HepG2 (cell line): ENCODE results near the gene GPR27. TPM values are rescaled to one million over a fixed set of nuclear protein-coding genes. Genes with fewer than 3 reads are reported as not detected.

Source experiments
- ATAC-seq: fragments of 200-7000 bp; cut with Tn5 transposase; 3 replicates; pipeline ENCODE4 v1.9.1; 2020; ENCODE audit warnings: mild to moderate bottlenecking, moderate library complexity
- BruUV-seq: library from RNA; stranded (reverse); fragments of 400-500 nt; replicated peaks from 2 replicates; lab custom pipeline; 2021; lab: Mats Ljungman, UMichigan
- CTCF ChIA-PET: fragments of 300-600 bp; formaldehyde crosslinking; extraction: SDS; loops from one replicate; lab custom pipeline; 2021; ENCODE audit warnings: low total read pairs, inconsistent platforms, low intra/inter-chr PET ratio; lab: Yijun Ruan, JAX
- POLR2A ChIA-PET: fragments of 350-600 bp; sonication (Branson Sonifier 250); formaldehyde crosslinking; loops from one replicate; lab custom pipeline; 2020; ENCODE audit warnings: antibody characterized with exemption, inconsistent platforms; lab: Yijun Ruan, JAX
- DNase-seq: peaks from one replicate; pipeline ENCODE4 v3.0.0-alpha.2; 2015; ENCODE audit warnings: low spot score
- FAIRE-seq: peaks from 3 replicates; lab custom pipeline; 2011; peaks lifted over from hg19 to GRCh38; lab: Jason Lieb, UNC
- H2AFZ ChIP-seq: one replicate; pipeline ENCODE4 v1.6.1; 2011; ENCODE audit warnings: low read length, inconsistent platforms
- H3K27ac ChIP-seq: fragments of 300-600 bp; 3 replicates; pipeline ENCODE4 v1.8.0; 2011; ENCODE audit warnings: mixed run types, mild to moderate bottlenecking, mixed read lengths, low read length, inconsistent platforms; ENCODE audit not compliant: insufficient read depth; ENCODE audit errors: extremely low read length
- H3K27me3 ChIP-seq, 2 experiments: fragments of 200-600 bp in 1 of 2; 2 replicates in 1 of 2; 3 replicates in 1 of 2; pipeline versions ENCODE4 v1.6.0 to v1.8.0; 2011; ENCODE audit warnings: low read length in 2 of 2, mild to moderate bottlenecking in 2 of 2, moderate library complexity in 2 of 2, inconsistent platforms in 1 of 2; ENCODE audit not compliant: insufficient read depth in 2 of 2, control insufficient read depth in 1 of 2
- H3K36me3 ChIP-seq, 2 experiments: fragments of 200-600 bp in 1 of 2; replicated peaks in 1 of 2; 2 replicates in 1 of 2; 3 replicates in 1 of 2; pipeline versions ENCODE4 v1.5.1 to v1.8.0; 2011; ENCODE audit warnings: low read length in 2 of 2, inconsistent platforms in 1 of 2; ENCODE audit not compliant: insufficient read depth in 2 of 2, control insufficient read depth in 1 of 2
- H3K4me1 ChIP-seq: 2 replicates; pipeline ENCODE4 v1.5.1; 2012; ENCODE audit warnings: low read length, inconsistent platforms; ENCODE audit not compliant: insufficient read depth
- H3K4me2 ChIP-seq: 2 replicates; pipeline ENCODE4 v1.6.0; 2011; ENCODE audit warnings: low read depth, low read length, inconsistent platforms
- H3K4me3 ChIP-seq, 3 experiments: fragments of 200-600 bp in 1 of 3; sonication (generic), shearing (Covaris generic) in 1 of 3; replicated peaks in 1 of 3; 2 replicates each; pipeline ENCODE4 v1.5.1; 2011 to 2016; ENCODE audit warnings: low read length in 3 of 3, inconsistent platforms in 2 of 3, low read depth in 2 of 3, mild to moderate bottlenecking in 2 of 3, control low read depth in 1 of 3, mixed read lengths in 1 of 3; ENCODE audit not compliant: insufficient read depth in 1 of 3
- H3K79me2 ChIP-seq: one replicate; pipeline ENCODE4 v1.6.1; 2011; ENCODE audit warnings: low read length, inconsistent platforms; ENCODE audit not compliant: insufficient read depth
- H3K9ac ChIP-seq: 2 replicates; pipeline ENCODE4 v1.6.0; 2011; ENCODE audit warnings: mild to moderate bottlenecking, low read depth, low read length, inconsistent platforms; ENCODE audit not compliant: insufficient read depth
- H3K9me3 ChIP-seq: 2 replicates; pipeline ENCODE4 v1.5.1; 2012; ENCODE audit warnings: mild to moderate bottlenecking, low read length
- H4K20me1 ChIP-seq: 2 replicates; pipeline ENCODE4 v1.6.0; 2011; ENCODE audit warnings: inconsistent platforms, mild to moderate bottlenecking, low read length, moderate library complexity; ENCODE audit not compliant: insufficient read depth
- EED ChIP-seq: sonication (generic); formaldehyde crosslinking; IDR thresholded peaks from 2 replicates; pipeline ENCODE4 v1.5.0; 2020; ENCODE audit warnings: mild to moderate bottlenecking, missing genetic modification reagents
- EZH2 ChIP-seq: conservative IDR thresholded peaks from 2 replicates; pipeline ENCODE4 v1.6.1; 2012; ENCODE audit warnings: mild to moderate bottlenecking, low read depth, low read length, moderate library complexity
- HNRNPLL ChIP-seq: fragments of 200-400 bp; formaldehyde crosslinking; IDR thresholded peaks from 2 replicates; pipeline ENCODE4 v1.6.1; 2017; ENCODE audit warnings: mild to moderate bottlenecking, low read depth, low read length; ENCODE audit not compliant: poor library complexity, severe bottlenecking
- MAZ ChIP-seq, 2 experiments: sonication (generic) in 1 of 2; formaldehyde crosslinking in 1 of 2; IDR thresholded peaks; 2 replicates each; pipeline versions ENCODE4 v1.5.0 to v1.6.1; 2012 to 2020; ENCODE audit warnings: low read depth in 2 of 2, mild to moderate bottlenecking in 2 of 2, borderline replicate concordance in 1 of 2, improper control_type of control experiment in 1 of 2, low read length in 1 of 2, missing genetic modification reagents in 1 of 2, moderate library complexity in 1 of 2
- RXRA ChIP-seq: sonication (generic); formaldehyde crosslinking; IDR thresholded peaks from 2 replicates; pipeline ENCODE4 v1.5.1; 2020; ENCODE audit warnings: missing genetic modification reagents
- SNAI1 ChIP-seq: sonication (generic); formaldehyde crosslinking; IDR thresholded peaks from 2 replicates; pipeline ENCODE4 v1.5.0; 2020; ENCODE audit warnings: mild to moderate bottlenecking, missing genetic modification reagents, borderline replicate concordance
- WGBS: methylation state at CpG from one replicate; pipeline ENCODE4 v1.1.6; 2017; ENCODE audit warnings: low lambda C conversion rate; 5-methylcytosine and 5-hydroxymethylcytosine counted together
- in situ Hi-C: cut with HindIII; loops from 2 replicates; pipeline ENCODE4 v1.10.0; 2017; ENCODE audit warnings: low pct_unique_long_range_greater_than_20kb; ENCODE audit not compliant: extremely low pct_ligation_motif_present
- intact Hi-C: fragments of 100-400 bp; cut with micrococcal nuclease; formaldehyde crosslinking; loops from one replicate; pipeline ENCODE4 v1.10.0; 2022; ENCODE audit not compliant: unreplicated experiment
- polyA plus RNA-seq, 8 experiments: library from polyadenylated mRNA; depleted of rRNA in 3 of 8; stranded (reverse) in 7 of 8; unstranded in 1 of 8; fragments of >200 nt; fragmentation: Illumina TruSeq in 4 of 8; extraction: Trizol in 4 of 8; gene quantifications; 2 replicates each; pipeline versions ENCODE4 v1.2.1 to v1.2.3, GENCODE V29; 2011 to 2016; ENCODE audit warnings: low read depth in 4 of 8, missing spikeins in 1 of 8, mixed read lengths in 1 of 8; ENCODE audit not compliant: insufficient read depth in 1 of 8
- total RNA-seq, 5 experiments: library from RNA; depleted of rRNA; stranded (reverse); fragments of >200 nt; fragmentation: Illumina TruSeq; extraction: Trizol; gene quantifications; 2 replicates each; pipeline ENCODE4 v1.2.3, GENCODE V29; 2016; ENCODE audit warnings: low read depth in 1 of 5
- TF ChIP-seq, protein P1 (sequence below): sonication (generic); formaldehyde crosslinking; IDR thresholded peaks from 2 replicates; pipeline ENCODE4 v1.4.0; 2020; ENCODE audit warnings: missing genetic modification reagents
- TF ChIP-seq, protein P2 (sequence below): sonication (generic); formaldehyde crosslinking; IDR thresholded peaks from 2 replicates; pipeline ENCODE4 v1.4.0; 2020; ENCODE audit warnings: missing genetic modification reagents
- TF ChIP-seq, protein P3 (sequence below): sonication (generic); formaldehyde crosslinking; IDR thresholded peaks from 2 replicates; pipeline ENCODE4 v1.5.1; 2020; ENCODE audit warnings: mild to moderate bottlenecking, missing genetic modification reagents, moderate library complexity
- TF ChIP-seq, protein P4 (sequence below): sonication (generic); formaldehyde crosslinking; IDR thresholded peaks from 2 replicates; pipeline ENCODE4 v1.4.0; 2020; ENCODE audit warnings: mild to moderate bottlenecking, missing genetic modification reagents

Gene GPR27
- total and polyA plus RNA-seq, 2 of the 13 experiments (the other 11 are each of a cell fraction or from before 2014, with no cell fraction given) = not detected

DNA sequence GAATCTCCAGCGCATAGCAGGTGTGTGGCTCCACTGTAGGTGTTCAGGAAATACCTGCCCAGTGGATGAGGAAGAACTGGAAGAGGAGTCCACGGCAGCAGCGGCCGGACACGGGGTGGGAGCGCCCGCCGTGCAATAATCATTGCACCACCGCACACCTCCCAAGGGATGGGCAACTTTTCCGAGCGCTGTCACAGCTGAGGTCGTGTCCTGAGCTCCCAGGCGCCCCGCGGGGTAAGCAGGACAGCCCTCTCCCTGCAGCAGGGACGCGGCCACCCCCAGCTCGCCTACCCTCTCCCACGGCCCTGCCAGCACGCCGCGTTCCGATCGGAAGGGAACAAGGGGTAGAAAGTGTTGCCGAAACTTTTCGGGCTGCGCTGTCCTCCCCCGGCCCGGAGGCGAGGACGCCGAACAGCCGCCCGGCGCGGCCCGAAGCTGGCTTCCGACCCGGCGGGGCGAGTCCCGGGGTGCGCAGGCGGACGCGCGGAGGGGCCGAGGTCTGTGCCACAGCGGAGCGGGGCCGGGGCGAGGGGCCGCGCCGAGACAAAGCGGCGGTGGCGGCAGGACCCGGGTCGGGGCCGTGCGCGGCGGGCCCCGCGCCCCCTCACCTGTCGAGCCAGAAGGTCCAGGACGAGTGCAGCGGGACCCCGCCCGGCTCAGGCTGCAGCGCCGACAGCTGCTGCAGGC lies 28.9 kb upstream of the GPR27 start:
- ChIA-PET CTCF (no interaction called here), POLR2A (no interaction called here)
- Histone ChIP-seq H3K4me2 (peak overlapping the region; percentile 74), H3K9ac (no peak overlapping the region), H2AFZ (no peak overlapping the region), H3K4me3 (peak overlapping the region; percentile 50 to 74 (median 62); a peak in 5 of 6 replicates), H3K4me1 (peaks cover 6% of the 10 kb centered on the region; the same call in 1 of the 2 replicates), H3K27me3 (peaks cover 8 to 55% of the 10 kb centered on the region in 2 experiments; a peak in 4 of 5 replicates), H4K20me1 (no peaks in the 10 kb centered on the region), H3K27ac (no peak overlapping the region), H3K9me3 (no peaks in the 10 kb centered on the region), H3K79me2 (no peaks in the 10 kb centered on the region), H3K36me3 (no peaks in the 10 kb centered on the region)
- intact Hi-C loops = no loop called here
- WGBS = under 1% methylated on average over 23 of the region's 73 CpGs
- FAIRE-seq (no peak), ATAC-seq (peak; percentile 87), DNase-seq (no peak)
- no TSS peak for BruUV-seq
- in situ Hi-C loops = loop anchor here (5.0 to 25.0 kb wide), 3 partner anchors 133 to 1363 kb away; no protein-coding TSS in a partner anchor
- 0 out of 2 replicates have a peak, but pooled peaks have one; percentile 18 for TF ChIP-seq EED (CRISPR knock-in tag)
- no peak for TF ChIP-seq SNAI1 (CRISPR knock-in tag)
- no peak for TF ChIP-seq MAZ (IDR thresholded peaks at IDR 0.05; ENCODE audit: borderline replicate concordance, low read depth, low read length)
- TF ChIP-seq MAZ (CRISPR knock-in tag; IDR thresholded peaks at IDR 0.05; ENCODE audit: low read depth) = 0 out of 2 replicates have a peak, but pooled peaks have one; percentile 20
- TF ChIP-seq, protein P1, sequence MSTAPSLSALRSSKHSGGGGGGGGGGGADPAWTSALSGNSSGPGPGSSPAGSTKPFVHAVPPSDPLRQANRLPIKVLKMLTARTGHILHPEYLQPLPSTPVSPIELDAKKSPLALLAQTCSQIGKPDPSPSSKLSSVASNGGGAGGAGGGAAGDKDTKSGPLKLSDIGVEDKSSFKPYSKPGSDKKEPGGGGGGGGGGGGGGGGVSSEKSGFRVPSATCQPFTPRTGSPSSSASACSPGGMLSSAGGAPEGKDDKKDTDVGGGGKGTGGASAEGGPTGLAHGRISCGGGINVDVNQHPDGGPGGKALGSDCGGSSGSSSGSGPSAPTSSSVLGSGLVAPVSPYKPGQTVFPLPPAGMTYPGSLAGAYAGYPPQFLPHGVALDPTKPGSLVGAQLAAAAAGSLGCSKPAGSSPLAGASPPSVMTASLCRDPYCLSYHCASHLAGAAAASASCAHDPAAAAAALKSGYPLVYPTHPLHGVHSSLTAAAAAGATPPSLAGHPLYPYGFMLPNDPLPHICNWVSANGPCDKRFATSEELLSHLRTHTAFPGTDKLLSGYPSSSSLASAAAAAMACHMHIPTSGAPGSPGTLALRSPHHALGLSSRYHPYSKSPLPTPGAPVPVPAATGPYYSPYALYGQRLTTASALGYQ (CRISPR knock-in tag) = no peak
- 0 out of 2 replicates have a peak, but pooled peaks have one; percentile 43 for TF ChIP-seq RXRA (CRISPR knock-in tag)
- TF ChIP-seq, protein P2, sequence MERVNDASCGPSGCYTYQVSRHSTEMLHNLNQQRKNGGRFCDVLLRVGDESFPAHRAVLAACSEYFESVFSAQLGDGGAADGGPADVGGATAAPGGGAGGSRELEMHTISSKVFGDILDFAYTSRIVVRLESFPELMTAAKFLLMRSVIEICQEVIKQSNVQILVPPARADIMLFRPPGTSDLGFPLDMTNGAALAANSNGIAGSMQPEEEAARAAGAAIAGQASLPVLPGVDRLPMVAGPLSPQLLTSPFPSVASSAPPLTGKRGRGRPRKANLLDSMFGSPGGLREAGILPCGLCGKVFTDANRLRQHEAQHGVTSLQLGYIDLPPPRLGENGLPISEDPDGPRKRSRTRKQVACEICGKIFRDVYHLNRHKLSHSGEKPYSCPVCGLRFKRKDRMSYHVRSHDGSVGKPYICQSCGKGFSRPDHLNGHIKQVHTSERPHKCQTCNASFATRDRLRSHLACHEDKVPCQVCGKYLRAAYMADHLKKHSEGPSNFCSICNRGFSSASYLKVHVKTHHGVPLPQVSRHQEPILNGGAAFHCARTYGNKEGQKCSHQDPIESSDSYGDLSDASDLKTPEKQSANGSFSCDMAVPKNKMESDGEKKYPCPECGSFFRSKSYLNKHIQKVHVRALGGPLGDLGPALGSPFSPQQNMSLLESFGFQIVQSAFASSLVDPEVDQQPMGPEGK (CRISPR knock-in tag) = peak; percentile 19; the same call in 1 of the 2 replicates
- TF ChIP-seq, protein P3, sequence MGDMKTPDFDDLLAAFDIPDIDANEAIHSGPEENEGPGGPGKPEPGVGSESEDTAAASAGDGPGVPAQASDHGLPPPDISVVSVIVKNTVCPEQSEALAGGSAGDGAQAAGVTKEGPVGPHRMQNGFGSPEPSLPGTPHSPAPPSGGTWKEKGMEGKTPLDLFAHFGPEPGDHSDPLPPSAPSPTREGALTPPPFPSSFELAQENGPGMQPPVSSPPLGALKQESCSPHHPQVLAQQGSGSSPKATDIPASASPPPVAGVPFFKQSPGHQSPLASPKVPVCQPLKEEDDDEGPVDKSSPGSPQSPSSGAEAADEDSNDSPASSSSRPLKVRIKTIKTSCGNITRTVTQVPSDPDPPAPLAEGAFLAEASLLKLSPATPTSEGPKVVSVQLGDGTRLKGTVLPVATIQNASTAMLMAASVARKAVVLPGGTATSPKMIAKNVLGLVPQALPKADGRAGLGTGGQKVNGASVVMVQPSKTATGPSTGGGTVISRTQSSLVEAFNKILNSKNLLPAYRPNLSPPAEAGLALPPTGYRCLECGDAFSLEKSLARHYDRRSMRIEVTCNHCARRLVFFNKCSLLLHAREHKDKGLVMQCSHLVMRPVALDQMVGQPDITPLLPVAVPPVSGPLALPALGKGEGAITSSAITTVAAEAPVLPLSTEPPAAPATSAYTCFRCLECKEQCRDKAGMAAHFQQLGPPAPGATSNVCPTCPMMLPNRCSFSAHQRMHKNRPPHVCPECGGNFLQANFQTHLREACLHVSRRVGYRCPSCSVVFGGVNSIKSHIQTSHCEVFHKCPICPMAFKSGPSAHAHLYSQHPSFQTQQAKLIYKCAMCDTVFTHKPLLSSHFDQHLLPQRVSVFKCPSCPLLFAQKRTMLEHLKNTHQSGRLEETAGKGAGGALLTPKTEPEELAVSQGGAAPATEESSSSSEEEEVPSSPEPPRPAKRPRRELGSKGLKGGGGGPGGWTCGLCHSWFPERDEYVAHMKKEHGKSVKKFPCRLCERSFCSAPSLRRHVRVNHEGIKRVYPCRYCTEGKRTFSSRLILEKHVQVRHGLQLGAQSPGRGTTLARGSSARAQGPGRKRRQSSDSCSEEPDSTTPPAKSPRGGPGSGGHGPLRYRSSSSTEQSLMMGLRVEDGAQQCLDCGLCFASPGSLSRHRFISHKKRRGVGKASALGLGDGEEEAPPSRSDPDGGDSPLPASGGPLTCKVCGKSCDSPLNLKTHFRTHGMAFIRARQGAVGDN (CRISPR knock-in tag) = peak; percentile 44
- TF ChIP-seq EZH2 = peak; percentile 85
- peak; percentile 31 for TF ChIP-seq HNRNPLL
- TF ChIP-seq, protein P4, sequence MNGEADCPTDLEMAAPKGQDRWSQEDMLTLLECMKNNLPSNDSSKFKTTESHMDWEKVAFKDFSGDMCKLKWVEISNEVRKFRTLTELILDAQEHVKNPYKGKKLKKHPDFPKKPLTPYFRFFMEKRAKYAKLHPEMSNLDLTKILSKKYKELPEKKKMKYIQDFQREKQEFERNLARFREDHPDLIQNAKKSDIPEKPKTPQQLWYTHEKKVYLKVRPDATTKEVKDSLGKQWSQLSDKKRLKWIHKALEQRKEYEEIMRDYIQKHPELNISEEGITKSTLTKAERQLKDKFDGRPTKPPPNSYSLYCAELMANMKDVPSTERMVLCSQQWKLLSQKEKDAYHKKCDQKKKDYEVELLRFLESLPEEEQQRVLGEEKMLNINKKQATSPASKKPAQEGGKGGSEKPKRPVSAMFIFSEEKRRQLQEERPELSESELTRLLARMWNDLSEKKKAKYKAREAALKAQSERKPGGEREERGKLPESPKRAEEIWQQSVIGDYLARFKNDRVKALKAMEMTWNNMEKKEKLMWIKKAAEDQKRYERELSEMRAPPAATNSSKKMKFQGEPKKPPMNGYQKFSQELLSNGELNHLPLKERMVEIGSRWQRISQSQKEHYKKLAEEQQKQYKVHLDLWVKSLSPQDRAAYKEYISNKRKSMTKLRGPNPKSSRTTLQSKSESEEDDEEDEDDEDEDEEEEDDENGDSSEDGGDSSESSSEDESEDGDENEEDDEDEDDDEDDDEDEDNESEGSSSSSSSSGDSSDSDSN (CRISPR knock-in tag) = peak; percentile 52; the same call in 1 of the 2 replicates
